ENCODE data around the gene LAMC2.

- no peak for TF ChIP-seq E2F4 (IDR thresholded peaks at IDR 0.05; ENCODE audit: low read depth, low read length)
- TF ChIP-seq CTCF (IDR thresholded peaks at IDR 0.05 in 2 of 3, conservative IDR thresholded peaks at IDR 0.05 in 1 of 3; ENCODE audit: control insufficient read depth in 2 of 3, extremely low read depth in 1 of 3, insufficient read depth in 1 of 3, low read depth in 3 of 3, low read length in 3 of 3), result no peak
- no peak for TF ChIP-seq MAX (IDR thresholded peaks at IDR 0.05; ENCODE audit: low read depth, low read length)
- TF ChIP-seq KDM1A (IDR thresholded peaks at IDR 0.05; ENCODE audit: borderline replicate concordance), result no peak
- no peak for TF ChIP-seq NKRF (conservative IDR thresholded peaks at IDR 0.05)
- TF ChIP-seq POLR2AphosphoS5 (IDR thresholded peaks at IDR 0.05; ENCODE audit: low read length), result no peak
Observed at GRCh38 chr1:183175631-183176030, 10.4 kb upstream of the LAMC2 start.
